H54 (cell line): ENCODE data around the gene SLC22A24.

Source experiments
- DNase-seq: peaks from one replicate; pipeline ENCODE4 v3.0.0; 2011; ENCODE audit warnings: low spot score, mixed read lengths; ENCODE audit not compliant: insufficient read length
- FAIRE-seq: peaks from 3 replicates; lab custom pipeline; 2011; peaks lifted over from hg19 to GRCh38; lab: Jason Lieb, UNC
- POLR2A ChIP-seq: IDR thresholded peaks from 2 replicates; pipeline ENCODE4 v1.6.1; 2011; ENCODE audit warnings: low read depth, mild to moderate bottlenecking, low read length

The SLC22A24 gene

DNA sequence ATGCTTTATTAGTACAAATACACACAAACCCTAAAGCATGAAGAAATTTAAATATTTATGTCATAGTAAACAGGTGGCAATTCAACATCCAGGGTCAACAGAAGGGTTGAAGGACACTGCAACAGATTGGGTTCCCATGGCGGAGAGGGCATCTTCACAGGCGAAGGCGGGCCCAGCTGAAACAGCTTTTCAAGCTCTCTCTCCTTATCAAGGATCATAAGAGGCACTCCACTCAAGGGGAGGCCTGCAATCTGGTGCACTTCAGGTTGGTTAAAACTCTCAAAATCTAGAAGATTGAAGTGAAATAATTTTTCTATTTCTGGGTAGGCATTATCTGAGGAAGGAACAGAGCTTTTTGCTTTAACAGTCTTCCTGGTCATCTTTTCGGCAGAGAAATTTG, 111.6 kb downstream of the SLC22A24 start:
- DNase-seq (no peak), FAIRE-seq (no peak)
- TF ChIP-seq POLR2A = no peak
